EH (cell line): ENCODE results near the gene PRH2.

Experiments used
- DNase-seq: peaks from one replicate; pipeline ENCODE4 v3.0.0-alpha.2; 2015; ENCODE audit warnings: low read depth

The PRH2 gene

DNA sequence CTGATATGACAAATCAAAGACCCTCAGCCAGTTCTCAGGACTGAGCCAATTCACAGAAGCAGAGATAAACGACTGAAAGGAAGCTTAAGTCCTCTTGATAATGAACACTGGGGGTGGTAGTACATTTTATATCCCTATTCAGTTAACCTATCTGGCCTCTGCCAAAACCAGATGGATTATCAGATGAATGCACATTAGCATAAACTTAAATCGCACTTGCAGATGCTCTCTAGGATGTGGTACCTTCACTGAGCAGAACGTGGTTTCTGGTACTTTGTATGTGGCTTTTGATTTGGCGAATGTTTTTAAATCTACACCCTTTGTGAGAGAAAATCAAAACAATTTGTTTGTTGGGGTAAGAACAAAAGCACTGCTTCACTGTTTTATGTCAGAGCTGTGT, 31.2 kb downstream of the PRH2 start:
- no peak for DNase-seq

DNA sequence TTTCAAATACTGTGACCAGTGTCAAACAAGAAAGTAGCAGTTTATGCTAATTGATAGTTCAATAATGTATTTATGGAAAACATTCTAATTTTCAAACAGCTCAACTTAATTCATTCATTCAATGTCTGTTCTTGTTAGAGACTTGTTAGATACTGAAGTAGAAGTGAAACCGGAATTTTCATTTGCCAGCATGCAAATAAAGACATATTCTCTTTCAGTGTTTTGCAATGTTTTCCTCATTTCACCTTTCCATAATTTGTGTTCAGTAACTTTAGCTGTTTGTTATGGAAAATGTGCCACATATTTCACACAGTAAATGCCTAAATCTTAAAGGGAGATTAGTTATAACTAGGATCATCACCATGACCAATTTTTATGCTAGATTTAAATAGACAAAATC, 36.4 kb downstream of the PRH2 start:
- DNase-seq, result no peak

DNA sequence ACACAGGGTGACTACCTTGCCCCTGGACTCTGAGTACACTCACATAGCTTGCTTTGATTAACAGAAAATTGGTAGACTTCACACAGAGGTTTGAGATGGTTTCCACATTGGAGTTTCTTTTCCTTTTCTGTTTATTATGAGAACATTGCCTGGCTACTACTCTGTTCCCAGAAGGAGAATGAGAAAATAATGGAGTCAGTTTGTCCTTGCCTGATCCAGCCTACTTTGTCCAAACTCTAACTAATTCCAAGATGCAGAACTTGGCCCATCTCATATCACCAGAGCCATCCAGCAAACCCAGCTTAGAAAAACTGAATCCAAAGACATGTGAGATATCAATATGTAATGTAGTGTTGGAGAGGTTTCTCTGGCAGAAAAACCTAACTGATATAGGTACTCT, 37.3 kb downstream of the PRH2 start:
- DNase-seq, result no peak

DNA sequence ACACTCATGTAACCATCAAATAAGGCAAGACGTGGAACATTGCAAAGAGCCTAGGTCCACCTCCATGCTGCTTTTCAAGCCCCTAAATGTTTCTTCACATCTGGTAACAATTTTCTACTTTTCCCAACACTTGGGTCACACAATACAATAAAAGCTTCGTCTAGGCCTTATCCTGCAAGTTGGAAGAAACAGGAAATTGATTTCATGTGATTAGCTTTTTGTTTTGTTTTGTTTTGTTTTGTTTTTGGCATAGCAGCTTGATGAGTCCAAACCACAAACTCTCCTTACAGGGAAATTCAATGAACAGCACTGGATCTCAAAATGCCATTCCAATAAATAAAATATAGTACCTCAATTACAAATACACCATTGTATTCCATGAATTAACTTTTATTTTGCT, 38.4 kb downstream of the PRH2 start:
- DNase-seq, result peak; percentile 65

DNA sequence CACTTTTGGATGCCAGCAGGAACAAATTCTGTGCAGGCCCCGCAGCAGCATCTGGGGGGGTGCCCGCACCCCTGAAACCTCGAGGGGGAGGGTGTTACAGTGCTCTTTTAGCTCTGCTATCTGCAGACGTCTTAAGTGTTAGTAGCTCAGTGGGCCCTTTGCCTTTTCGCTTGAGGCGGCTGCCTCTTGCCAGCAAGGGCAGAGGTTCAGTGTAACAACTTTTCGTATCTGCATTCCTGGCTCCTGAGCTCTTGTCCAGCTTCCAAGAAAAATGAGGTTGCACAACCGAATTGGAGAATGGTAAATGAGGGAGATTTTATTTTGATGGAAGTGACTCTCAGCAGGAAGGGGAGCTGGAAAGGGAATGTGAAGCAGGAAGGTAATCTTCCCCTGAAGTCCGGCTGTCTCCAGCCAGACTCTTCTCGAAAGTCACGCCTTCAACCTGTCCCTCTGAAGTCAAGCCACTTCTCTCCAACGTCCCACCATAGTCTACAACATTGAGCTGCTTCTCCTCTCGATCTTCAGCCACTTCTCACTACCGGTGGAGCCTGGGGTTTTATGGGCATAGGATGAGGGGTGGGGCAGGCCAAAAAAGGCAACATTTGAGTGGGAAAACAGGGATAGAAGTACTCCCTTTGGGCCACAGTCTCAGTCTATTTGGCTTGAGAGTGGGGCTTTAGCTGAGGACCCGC, 39.9 kb downstream of the PRH2 start:
- peak; percentile 67 for DNase-seq

DNA sequence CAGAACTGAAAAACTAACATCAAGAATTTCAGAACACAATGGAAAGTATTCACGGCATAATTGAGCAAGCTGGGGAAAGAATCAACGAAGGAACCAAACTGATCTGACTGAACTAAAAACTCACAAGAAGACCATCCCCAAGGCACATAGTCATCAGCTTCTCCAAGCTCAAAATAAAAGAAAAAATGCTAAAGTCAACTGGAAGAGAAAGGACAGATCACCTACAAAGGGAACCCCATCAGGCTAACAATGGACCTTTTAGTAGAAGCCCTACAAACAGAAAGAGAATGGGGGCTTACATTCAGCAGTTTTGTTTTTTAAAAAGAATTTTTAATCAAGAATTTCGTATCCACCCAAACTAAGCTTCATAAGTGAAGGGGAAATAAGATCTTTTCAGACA, 45.9 kb downstream of the PRH2 start:
- DNase-seq, result no peak

DNA sequence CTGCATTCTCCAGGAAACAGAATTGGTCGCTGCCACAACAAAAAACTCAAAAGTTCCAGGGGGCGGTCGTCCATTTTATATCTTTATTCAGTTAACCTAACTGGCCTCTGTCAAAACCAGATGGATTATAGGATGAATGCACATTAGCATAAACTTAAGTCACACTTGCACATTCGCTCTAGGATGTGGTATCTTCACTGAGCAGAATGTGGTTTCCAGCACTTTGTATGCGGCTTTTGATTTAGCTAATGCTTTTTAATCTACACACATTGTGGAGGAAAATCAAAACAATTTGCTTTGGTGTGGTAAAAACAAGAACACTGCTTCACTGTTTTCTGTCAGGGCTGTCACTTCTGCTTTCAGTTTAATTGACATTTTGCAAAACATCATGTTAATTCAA, 53.2 kb downstream of the PRH2 start:
- no peak for DNase-seq
